H1 (cell line): Measurements from ENCODE around the gene TAS2R46.

Source experiments
- SIX5 ChIP-seq: IDR thresholded peaks from 2 replicates; pipeline ENCODE4 v1.6.1; 2011; ENCODE audit warnings: mild to moderate bottlenecking, low read depth, low read length
- TAF1 ChIP-seq: IDR thresholded peaks from 2 replicates; pipeline ENCODE4 v1.6.1; 2011; ENCODE audit warnings: mild to moderate bottlenecking, low read depth, low read length
- TAF7 ChIP-seq: optimal IDR thresholded peaks from 2 replicates; pipeline ENCODE3; 2011; ENCODE audit warnings: low read depth, mild to moderate bottlenecking, inconsistent platforms, low read length, moderate library complexity, borderline replicate concordance

- TF ChIP-seq TAF1 (no peak), SIX5 (no peak), TAF7 (no peak)
Measured at GRCh38 chr12:11092128-11092527, 30.0 kb upstream of the TAS2R46 start, which contains the start of gene TAS2R43.
